ENCODE results near the gene PPP3CA. TPM values are rescaled to one million over a fixed set of nuclear protein-coding genes. Genes with fewer than 3 reads are reported as not detected.

Gene PPP3CA
- total and polyA plus RNA-seq, 9 donors: 19.4 to 47.9 (median 37.9) TPM

DNA sequence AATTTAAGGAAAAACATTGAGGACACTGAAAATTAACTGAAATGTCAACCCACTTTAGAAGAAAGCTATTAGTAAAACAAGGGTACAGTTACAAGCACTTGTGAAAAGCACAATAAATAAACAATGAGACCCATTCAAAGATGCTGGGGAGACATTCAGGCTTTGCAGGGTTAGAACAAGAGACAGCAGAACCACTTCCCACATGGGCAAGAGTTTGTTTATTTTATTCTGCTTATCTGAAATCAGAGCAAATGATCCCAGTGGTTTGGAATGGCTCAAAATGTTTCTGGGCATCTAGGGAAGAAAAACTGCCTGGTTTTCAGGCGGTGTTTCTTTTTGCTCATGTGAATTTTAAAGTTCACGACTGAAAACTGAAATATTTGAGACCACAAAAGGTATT is 42.4 kb downstream of the PPP3CA start:
- WGBS, 3 donors: 73 to 83% (median 81%) methylated on average over 2 of the region's 2 CpGs
- Histone ChIP-seq H3K4me1 (ENCODE audit: insufficient read depth) (no peaks in the 10 kb centered on the region), H3K27ac (no peak overlapping the region), H3K4me3 (no peak overlapping the region), H3K36me3 (no peaks in the 10 kb centered on the region), H3K9me3 (no peaks in the 10 kb centered on the region), H3K27me3 (no peaks in the 10 kb centered on the region)
- no peak for DNase-seq
- TF ChIP-seq, protein P1, sequence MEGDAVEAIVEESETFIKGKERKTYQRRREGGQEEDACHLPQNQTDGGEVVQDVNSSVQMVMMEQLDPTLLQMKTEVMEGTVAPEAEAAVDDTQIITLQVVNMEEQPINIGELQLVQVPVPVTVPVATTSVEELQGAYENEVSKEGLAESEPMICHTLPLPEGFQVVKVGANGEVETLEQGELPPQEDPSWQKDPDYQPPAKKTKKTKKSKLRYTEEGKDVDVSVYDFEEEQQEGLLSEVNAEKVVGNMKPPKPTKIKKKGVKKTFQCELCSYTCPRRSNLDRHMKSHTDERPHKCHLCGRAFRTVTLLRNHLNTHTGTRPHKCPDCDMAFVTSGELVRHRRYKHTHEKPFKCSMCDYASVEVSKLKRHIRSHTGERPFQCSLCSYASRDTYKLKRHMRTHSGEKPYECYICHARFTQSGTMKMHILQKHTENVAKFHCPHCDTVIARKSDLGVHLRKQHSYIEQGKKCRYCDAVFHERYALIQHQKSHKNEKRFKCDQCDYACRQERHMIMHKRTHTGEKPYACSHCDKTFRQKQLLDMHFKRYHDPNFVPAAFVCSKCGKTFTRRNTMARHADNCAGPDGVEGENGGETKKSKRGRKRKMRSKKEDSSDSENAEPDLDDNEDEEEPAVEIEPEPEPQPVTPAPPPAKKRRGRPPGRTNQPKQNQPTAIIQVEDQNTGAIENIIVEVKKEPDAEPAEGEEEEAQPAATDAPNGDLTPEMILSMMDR (IDR thresholded peaks at IDR 0.05): no peak
- TF ChIP-seq EP300 (IDR thresholded peaks at IDR 0.05) (no peak), POLR2A (IDR thresholded peaks at IDR 0.05) (no peak)
- intact Hi-C loops (cut with DNase I): no loop called here

DNA sequence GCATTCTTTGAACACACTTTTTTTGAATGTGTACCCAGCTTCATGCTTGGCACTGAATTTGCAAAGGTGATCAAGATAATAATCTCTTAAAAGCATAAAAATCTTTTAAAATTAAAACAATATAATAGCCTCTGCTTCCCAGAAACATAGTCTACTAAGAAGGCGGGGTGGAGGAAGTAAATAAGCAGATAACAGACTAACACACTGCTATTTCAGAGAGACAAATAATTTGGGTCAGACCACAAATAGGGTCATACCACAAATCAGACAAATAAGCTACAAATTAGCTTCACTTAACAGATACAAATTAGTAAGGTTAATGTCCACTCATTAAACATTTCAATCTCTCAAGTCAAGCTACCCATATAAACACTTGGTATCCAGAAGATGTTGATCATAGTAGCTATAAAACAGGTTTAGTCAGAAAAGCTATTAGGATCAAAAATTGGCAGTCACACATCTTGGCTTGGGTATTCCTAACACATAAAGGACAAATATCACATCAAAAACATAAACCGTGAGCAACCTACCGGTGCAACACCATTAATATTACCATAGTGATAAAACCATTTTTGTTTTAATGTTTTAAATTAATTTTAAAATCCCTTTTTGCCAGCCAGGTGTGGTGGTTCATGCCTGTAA is 47.3 kb downstream of the PPP3CA start:
- WGBS, 3 donors: 72 to 84% (median 76%) methylated on average over 3 of the region's 3 CpGs

GRCh38 chr4:101299021-101299420 is 48.3 kb downstream of the PPP3CA start:
- H3K27ac ChIP-seq: no peak overlapping the region
- no peaks in the 10 kb centered on the region for H3K4me1 ChIP-seq (ENCODE audit: insufficient read depth)
- H3K4me3 ChIP-seq: no peak overlapping the region
- TF ChIP-seq, protein P1 (IDR thresholded peaks at IDR 0.05): no peak
- no peak for TF ChIP-seq POLR2A (IDR thresholded peaks at IDR 0.05)
- TF ChIP-seq EP300 (IDR thresholded peaks at IDR 0.05): no peak
- H3K27me3 ChIP-seq: no peaks in the 10 kb centered on the region
- no peaks in the 10 kb centered on the region for H3K9me3 ChIP-seq
- 97 to 98% (median 98%) methylated on average over 2 of the region's 2 CpGs for WGBS, 3 donors
- H3K36me3 ChIP-seq: no peaks in the 10 kb centered on the region
- intact Hi-C loops (cut with DNase I): no loop called here
- no peak for DNase-seq

More for the DNA sequence above, 47.3 kb downstream of the PPP3CA start:
- Histone ChIP-seq H3K9me3 (no peaks in the 10 kb centered on the region), H3K36me3 (no peaks in the 10 kb centered on the region), H3K4me1 (ENCODE audit: insufficient read depth) (no peaks in the 10 kb centered on the region), H3K27me3 (no peaks in the 10 kb centered on the region), H3K27ac (no peak overlapping the region), H3K4me3 (no peak overlapping the region)
- TF ChIP-seq EP300 (IDR thresholded peaks at IDR 0.05) (no peak), POLR2A (IDR thresholded peaks at IDR 0.05) (no peak)
- TF ChIP-seq, protein P1 (IDR thresholded peaks at IDR 0.05): no peak
- intact Hi-C loops (cut with DNase I): no loop called here
- DNase-seq: no peak

DNA sequence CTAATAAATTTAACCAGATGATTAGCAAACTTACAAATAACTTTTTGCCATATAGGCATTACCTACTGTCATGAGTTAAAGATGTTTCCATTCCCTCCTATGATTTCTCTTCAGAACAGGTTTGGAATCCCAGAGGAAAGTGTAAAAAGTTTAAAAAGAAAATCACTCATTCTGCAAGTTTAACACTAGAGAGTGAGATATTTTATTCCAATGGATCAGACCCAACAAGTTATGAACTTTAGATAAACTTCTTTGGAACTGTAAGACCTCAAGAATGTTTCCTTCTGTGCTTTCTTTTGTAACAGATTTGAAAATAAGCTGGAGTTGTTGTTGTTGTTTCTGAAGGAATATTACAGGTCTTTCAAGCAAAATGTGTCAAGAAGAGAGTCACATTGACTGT is 51.6 kb downstream of the PPP3CA start:
- no peaks in the 10 kb centered on the region for H3K9me3 ChIP-seq
- no peak overlapping the region for H3K27ac ChIP-seq
- intact Hi-C loops (cut with DNase I): no loop called here
- peaks cover 4% of the 10 kb centered on the region for H3K4me1 ChIP-seq (ENCODE audit: insufficient read depth)
- DNase-seq: no peak
- TF ChIP-seq, protein P1 (IDR thresholded peaks at IDR 0.05): no peak
- TF ChIP-seq EP300 (IDR thresholded peaks at IDR 0.05) (no peak), POLR2A (IDR thresholded peaks at IDR 0.05) (no peak)
- H3K4me3 ChIP-seq: no peak overlapping the region
- no peaks in the 10 kb centered on the region for H3K27me3 ChIP-seq
- no peaks in the 10 kb centered on the region for H3K36me3 ChIP-seq
